GM21717 (cell line): ENCODE data around the gene NLGN1.
"Not testable (repeated sequence)": the region's sequence is repeated elsewhere in the genome, so short reads cannot be mapped to it uniquely, and the experiment has no call there.

Experiments
- ATAC-seq: cut with Tn5 transposase; IDR thresholded peaks from one replicate; pipeline ENCODE4 v1.9.1; 2021; ENCODE audit warnings: mild to moderate bottlenecking, moderate library complexity; ENCODE audit not compliant: unreplicated experiment

NLGN1 gene

GRCh38 chr3:174197416-174197815 lies 799.9 kb downstream of the NLGN1 start:
- no peak for ATAC-seq

- no peak for ATAC-seq
These were observed 800.7 kb downstream of the NLGN1 start for GRCh38 chr3:174198199-174198598.

DNA sequence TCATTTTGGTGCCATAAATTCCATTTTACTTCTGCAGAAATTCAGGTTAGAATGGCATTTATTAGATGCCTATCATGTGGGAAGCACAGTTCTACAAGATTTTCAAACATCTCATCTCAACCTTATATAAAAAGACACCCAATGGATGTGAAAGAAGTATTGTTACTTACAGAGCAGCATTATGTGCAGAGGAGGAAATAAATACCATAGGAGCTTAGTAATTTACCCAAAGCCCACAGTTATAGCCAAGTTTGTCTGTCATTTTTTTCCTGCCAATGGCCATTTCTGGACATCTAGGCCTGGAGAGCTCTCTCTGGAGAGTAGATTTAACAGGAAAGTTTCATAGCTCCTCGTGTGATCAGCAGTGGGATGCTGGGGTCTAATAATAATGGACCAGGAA lies 802.2 kb downstream of the NLGN1 start:
- ATAC-seq, result no peak

- no peak for ATAC-seq
These were observed 804.6 kb downstream of the NLGN1 start for GRCh38 chr3:174202116-174202515.

- no peak for ATAC-seq
These were observed 805.0 kb downstream of the NLGN1 start for GRCh38 chr3:174202561-174202960.

DNA sequence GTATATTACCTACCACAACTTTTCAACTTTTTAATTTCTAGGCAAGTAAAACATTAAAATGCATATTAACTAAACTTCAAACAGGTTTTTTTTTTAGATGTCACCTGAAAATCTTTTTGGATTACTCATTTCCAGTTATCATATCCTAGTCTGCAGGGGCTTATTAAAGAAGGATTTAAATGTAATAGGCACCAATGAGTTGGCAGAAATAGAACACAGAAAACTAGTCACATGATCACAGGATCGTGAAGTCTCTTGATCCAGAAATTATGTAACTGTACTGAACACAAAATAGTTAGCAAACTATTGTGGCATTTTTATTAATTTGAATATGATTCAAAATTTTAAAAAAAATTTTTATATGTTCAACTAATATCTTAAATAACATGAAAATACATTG lies 807.2 kb downstream of the NLGN1 start:
- no peak for ATAC-seq

- no peak for ATAC-seq
These were observed 809.2 kb downstream of the NLGN1 start for GRCh38 chr3:174206607-174207192.

DNA sequence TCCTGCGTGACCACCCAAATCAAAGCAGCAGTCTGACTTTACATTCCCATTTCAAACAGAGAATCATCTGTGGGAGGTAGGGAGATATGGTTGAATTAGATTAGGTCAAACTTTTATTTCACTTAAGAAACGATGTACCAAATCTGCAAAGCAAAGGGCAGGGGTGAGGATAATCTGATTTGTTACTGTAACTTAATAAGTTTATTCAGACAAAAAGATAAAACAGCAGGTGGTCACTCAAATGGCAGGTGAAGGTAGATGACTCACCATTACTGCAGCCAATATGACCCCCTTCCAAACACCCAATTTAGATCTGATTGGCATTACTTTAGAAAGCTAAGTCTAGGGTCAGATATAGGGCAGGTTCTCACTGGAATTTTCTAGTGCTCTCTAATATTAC lies 810.6 kb downstream of the NLGN1 start:
- no peak for ATAC-seq

DNA sequence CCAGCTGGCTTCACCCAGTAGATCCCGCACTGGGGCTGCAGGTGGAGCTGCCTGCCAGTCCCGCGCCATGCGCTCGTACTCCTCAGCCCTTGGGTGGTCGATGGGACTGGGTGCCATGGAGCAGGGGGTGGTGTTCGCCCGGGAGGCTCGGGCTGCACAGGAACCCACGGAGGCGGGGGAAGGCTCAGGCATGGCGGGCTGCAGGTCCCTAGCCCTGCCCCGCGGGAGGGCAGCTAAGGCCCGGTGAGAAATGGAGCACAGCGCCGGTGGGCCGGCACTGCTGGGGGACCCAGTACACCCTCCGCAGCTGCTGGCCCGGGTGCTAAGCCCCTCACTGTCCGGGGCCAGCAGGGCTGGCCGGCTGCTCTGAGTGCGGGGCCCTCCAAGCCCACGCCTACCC lies 814.4 kb downstream of the NLGN1 start:
- not testable (repeated sequence) for ATAC-seq

DNA sequence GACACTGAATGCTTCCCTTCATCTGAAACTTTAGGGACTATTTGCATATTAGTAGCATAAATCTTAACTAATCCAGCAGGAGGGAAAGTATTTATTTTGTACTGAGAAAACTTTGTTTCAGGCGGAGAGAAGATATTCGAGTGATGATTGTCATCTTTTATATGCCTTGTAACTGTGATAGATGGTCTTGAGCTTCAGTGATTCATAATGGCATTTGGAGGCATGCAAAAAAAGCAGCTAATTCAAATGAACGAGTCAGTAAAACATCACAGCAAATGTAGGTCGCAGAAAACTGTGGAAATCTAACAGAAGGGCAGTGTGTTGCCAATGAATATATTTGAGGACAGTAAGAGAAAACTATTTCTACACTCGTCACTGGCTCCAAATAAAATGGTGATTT lies 817.9 kb downstream of the NLGN1 start:
- no peak for ATAC-seq

DNA sequence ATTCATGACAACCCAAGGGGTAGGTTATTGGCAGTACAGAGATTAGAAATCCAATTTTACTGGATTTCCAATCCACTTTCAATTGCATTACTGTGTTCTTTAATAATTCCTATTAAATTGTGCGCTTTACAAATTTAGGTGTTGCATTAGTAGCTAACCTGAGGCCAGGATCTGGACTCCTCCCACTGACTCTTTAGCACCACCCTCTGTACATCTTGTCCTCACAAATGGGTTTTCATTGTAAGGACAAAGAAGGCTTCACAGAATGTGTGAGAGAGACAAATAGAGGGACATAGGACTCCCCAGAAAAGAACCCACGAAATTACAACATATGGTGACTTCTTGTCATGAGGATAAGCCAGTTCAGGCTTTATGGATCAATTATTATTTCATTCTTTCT lies 818.5 kb downstream of the NLGN1 start:
- no peak for ATAC-seq

DNA sequence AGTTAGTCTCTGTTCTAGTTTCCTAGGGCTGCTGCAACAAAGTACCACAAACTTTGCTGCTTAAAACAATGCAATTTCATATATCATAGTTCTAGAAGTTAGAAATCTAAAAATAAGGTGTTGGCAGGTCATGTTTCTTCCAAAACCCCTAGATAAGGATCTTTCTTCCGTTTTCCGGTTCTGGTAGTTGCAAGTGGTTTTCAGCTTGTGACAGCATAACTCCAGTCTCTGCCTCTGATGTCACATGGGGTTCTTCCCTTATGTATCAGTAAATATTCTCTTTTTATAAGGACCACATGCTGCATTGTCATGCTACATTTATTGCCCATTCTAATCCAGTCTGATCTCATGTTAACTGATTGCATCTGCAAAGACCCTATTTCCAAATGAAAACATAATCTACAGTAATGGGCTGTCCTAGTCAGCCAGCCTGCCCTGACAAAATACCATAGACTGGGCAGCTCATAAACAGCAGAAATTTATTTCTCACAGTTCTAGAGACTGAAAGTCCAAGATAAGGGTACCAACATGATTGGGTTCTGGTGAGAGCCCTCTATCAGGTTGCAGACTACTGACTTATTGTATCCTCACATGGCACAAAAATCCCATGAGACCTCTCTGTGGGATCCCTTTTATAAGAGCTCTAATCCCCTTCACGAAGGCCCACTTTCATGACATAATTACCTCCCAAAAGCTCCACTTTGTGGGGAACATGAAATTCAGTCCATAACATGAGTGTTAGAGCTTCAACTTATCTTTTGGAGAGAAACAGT lies 819.6 kb downstream of the NLGN1 start:
- no peak for ATAC-seq

DNA sequence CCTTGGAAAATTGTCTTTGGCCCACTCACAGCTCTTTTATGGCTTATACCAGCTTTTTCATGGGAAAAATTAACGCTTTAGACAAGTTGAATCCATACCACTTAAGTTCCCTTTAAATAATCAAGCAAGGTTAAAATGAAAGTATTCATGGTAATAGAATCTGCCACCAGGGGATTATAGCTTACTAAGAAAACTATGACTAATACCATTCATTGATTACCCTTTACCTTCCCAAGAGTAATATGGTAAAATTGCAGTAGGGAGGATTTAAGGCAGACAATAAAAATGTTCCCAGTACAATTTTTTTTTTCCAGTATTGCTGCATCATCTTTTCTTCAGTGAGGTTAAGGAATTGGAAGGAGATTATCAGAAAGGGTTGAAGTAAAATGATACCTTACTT lies 820.5 kb downstream of the NLGN1 start:
- no peak for ATAC-seq

GRCh38 chr3:174219738-174220137 lies 822.2 kb downstream of the NLGN1 start:
- no peak for ATAC-seq

- no peak for ATAC-seq
These were observed 823.4 kb downstream of the NLGN1 start for GRCh38 chr3:174220775-174221554.

- ATAC-seq, result no peak
These were observed 825.5 kb downstream of the NLGN1 start for GRCh38 chr3:174223042-174223441.

- ATAC-seq, result no peak
These were observed 826.1 kb downstream of the NLGN1 start for GRCh38 chr3:174223626-174224025.

DNA sequence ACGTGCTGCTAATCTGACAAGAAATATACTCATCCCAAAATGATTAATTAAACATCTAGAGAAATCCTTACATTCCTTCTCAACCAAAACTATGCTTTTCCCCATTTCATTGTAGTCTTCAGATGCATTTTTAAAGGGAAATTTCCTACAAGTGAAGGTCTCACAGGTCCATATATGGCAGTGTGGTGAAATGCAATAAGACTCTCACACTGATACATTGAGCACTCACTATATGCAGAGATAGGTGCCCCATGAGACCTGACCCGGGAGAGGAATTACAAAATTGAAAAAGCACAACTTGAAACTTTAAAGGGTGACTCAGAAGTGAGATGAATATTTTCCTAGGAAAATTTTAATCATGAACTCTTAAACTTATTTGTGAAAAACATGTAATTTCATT lies 832.4 kb downstream of the NLGN1 start:
- no peak for ATAC-seq

- not testable (repeated sequence) for ATAC-seq
These were observed 834.6 kb downstream of the NLGN1 start for GRCh38 chr3:174232028-174232657.

GRCh38 chr3:174232658-174233429 lies 835.3 kb downstream of the NLGN1 start:
- ATAC-seq, result no peak

DNA sequence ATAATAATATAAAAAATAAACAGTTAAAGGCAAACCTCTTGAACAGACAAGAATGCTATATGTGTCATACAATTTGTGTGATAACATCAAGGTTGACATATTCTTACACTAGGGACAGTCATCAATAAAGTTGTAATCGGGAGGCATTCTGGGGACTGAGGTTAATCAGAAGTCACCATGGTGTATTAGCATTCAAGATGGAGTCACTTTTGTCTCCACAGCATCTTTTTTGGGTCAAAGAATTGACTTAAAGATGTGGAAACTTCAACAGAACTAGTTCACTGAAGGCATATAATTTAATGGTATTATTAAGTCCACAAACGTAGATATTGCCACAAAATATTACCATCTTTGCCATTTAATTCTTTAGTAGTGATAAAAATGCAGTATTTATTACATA lies 836.0 kb downstream of the NLGN1 start:
- no peak for ATAC-seq
